ENCODE measurements around the gene EXOC3. TPM values are rescaled to one million over a fixed set of nuclear protein-coding genes. Genes with fewer than 3 reads are reported as not detected.

The EXOC3 gene
- total RNA-seq, 4 donors from 2014 or later, result 46.4 to 92.7 (median 60.3) TPM

GRCh38 chr5:456351-457194 lies 13.6 kb downstream of the EXOC3 start:
- H3K27me3 ChIP-seq, result no peaks in the 10 kb centered on the region
- peaks cover 0 to 10% (median 0%) of the 10 kb centered on the region in 3 donors for H3K9me3 ChIP-seq
- H3K4me1 ChIP-seq, result no peaks in the 10 kb centered on the region
- H3K36me3 ChIP-seq, result peaks cover 0 to 99% of the 10 kb centered on the region in 2 donors
- WGBS, 2 donors (ENCODE audit: low coverage in 1 of 2), result 83 to 85% methylated on average over 4 to 11 of the region's 28 CpGs
- no peak for ATAC-seq
- TF ChIP-seq CTCF (IDR thresholded peaks at IDR 0.05) (no peak), POLR2A (IDR thresholded peaks at IDR 0.05) (no peak), POLR2AphosphoS5 (IDR thresholded peaks at IDR 0.05) (no peak), EP300 (IDR thresholded peaks at IDR 0.05) (no peak)
- H3K4me3 ChIP-seq, result no peak overlapping the region
- H3K27ac ChIP-seq, result no peak overlapping the region

GRCh38 chr5:457195-457961 lies 14.4 kb downstream of the EXOC3 start:
- WGBS, 2 donors (ENCODE audit: low coverage in 1 of 2), result 92% methylated on average over 2 of the region's 19 CpGs; no CpG with 5 or more reads in 1 of the 2 donors
- no peak overlapping the region for H3K27ac ChIP-seq
- peaks cover 0 to 99% of the 10 kb centered on the region in 2 donors for H3K36me3 ChIP-seq

GRCh38 chr5:458547-459353 lies 15.8 kb downstream of the EXOC3 start:
- Histone ChIP-seq H3K4me3 (no peak overlapping the region), H3K27ac (no peak overlapping the region), H3K27me3 (no peaks in the 10 kb centered on the region), H3K36me3 (peaks cover 0 to 98% of the 10 kb centered on the region in 2 donors), H3K9me3 (no peaks in the 10 kb centered on the region), H3K4me1 (no peaks in the 10 kb centered on the region)
- WGBS, 2 donors (ENCODE audit: low coverage in 1 of 2), result 0 to 65% methylated on average over 1 to 13 of the region's 17 CpGs
- TF ChIP-seq CTCF (IDR thresholded peaks at IDR 0.05), result no peak
- TF ChIP-seq POLR2A (IDR thresholded peaks at IDR 0.05), result no peak
- no peak for TF ChIP-seq EP300 (IDR thresholded peaks at IDR 0.05)
- no peak for TF ChIP-seq POLR2AphosphoS5 (IDR thresholded peaks at IDR 0.05)
- ATAC-seq, result no peak

More at GRCh38 chr5:457195-457961, 14.4 kb downstream of the EXOC3 start:
- Histone ChIP-seq H3K4me1 (no peaks in the 10 kb centered on the region), H3K9me3 (peaks cover 0 to 2% (median 0%) of the 10 kb centered on the region in 3 donors), H3K27me3 (no peaks in the 10 kb centered on the region), H3K4me3 (no peak overlapping the region)
- TF ChIP-seq POLR2AphosphoS5 (IDR thresholded peaks at IDR 0.05) (no peak), CTCF (IDR thresholded peaks at IDR 0.05) (no peak), POLR2A (IDR thresholded peaks at IDR 0.05) (no peak), EP300 (IDR thresholded peaks at IDR 0.05) (no peak)
- ATAC-seq, result no peak

- WGBS, 2 donors (ENCODE audit: low coverage in 1 of 2), result 93 to 94% methylated on average over 8 to 10 of the region's 24 CpGs
- H3K27me3 ChIP-seq, result no peaks in the 10 kb centered on the region
- H3K27ac ChIP-seq, result no peak overlapping the region
- no peaks in the 10 kb centered on the region for H3K9me3 ChIP-seq
- TF ChIP-seq POLR2A (IDR thresholded peaks at IDR 0.05) (no peak), POLR2AphosphoS5 (IDR thresholded peaks at IDR 0.05) (no peak), CTCF (IDR thresholded peaks at IDR 0.05) (no peak), EP300 (IDR thresholded peaks at IDR 0.05) (no peak)
- H3K36me3 ChIP-seq, result peaks cover 0 to 98% of the 10 kb centered on the region in 2 donors
- no peak overlapping the region for H3K4me3 ChIP-seq
- ATAC-seq, result no peak
- no peaks in the 10 kb centered on the region for H3K4me1 ChIP-seq
These were observed 16.7 kb downstream of the EXOC3 start for GRCh38 chr5:459562-460272.

Measured in gastroesophageal sphincter (tissue), 4 donors.